Liver (tissue), 9 donors: ENCODE data around the gene ZNF805. TPM values are rescaled to one million over a fixed set of nuclear protein-coding genes. Genes with fewer than 3 reads are reported as not detected.
A peak's percentile ranks its signal among the peaks of the same experiment; 100 is the strongest.

Experiments
- DNase-seq: peaks from one replicate; pipeline ENCODE4 v3.0.0-alpha.2; 2017; ENCODE audit warnings: low spot score
- H3K27ac ChIP-seq, 2 donors: one replicate each; pipeline ENCODE4 v1.7.0; 2013; ENCODE audit warnings: inconsistent platforms in 2 of 2, low read length in 2 of 2, control low read depth in 1 of 2, low read depth in 1 of 2, mild to moderate bottlenecking in 1 of 2
- H3K27me3 ChIP-seq, 4 donors: one replicate each; pipeline versions ENCODE4 v1.6.1 to v1.7.0; 2013; ENCODE audit warnings: low read length in 3 of 4, inconsistent platforms in 1 of 4, mild to moderate bottlenecking in 1 of 4, moderate library complexity in 1 of 4; ENCODE audit not compliant: control insufficient read depth in 4 of 4, insufficient read depth in 4 of 4
- H3K36me3 ChIP-seq, 4 donors: one replicate each; pipeline versions ENCODE4 v1.6.1 to v1.7.0; 2013; ENCODE audit warnings: low read length in 3 of 4, mild to moderate bottlenecking in 3 of 4, low read depth in 1 of 4, moderate library complexity in 1 of 4; ENCODE audit not compliant: control insufficient read depth in 4 of 4, insufficient read depth in 3 of 4
- H3K4me1 ChIP-seq, 4 donors: one replicate each; pipeline versions ENCODE4 v1.6.1 to v1.7.0; 2013; ENCODE audit warnings: low read length in 3 of 4, mild to moderate bottlenecking in 3 of 4, moderate library complexity in 1 of 4; ENCODE audit not compliant: control insufficient read depth in 4 of 4, insufficient read depth in 4 of 4
- H3K4me3 ChIP-seq, 3 donors: one replicate each; pipeline versions ENCODE4 v1.6.1 to v1.7.0; 2013; ENCODE audit warnings: low read length in 3 of 3, control low read depth in 1 of 3, low read depth in 1 of 3, mild to moderate bottlenecking in 1 of 3
- H3K9ac ChIP-seq, 2 donors: one replicate each; pipeline ENCODE4 v1.7.0; 2013; ENCODE audit warnings: low read length in 2 of 2, mild to moderate bottlenecking in 2 of 2, moderate library complexity in 2 of 2, control low read depth in 1 of 2, low read depth in 1 of 2
- H3K9me3 ChIP-seq, 4 donors: one replicate each; pipeline versions ENCODE4 v1.6.1 to v1.7.0; 2013; ENCODE audit warnings: low read length in 3 of 4; ENCODE audit not compliant: control insufficient read depth in 4 of 4
- ATF3 ChIP-seq: IDR thresholded peaks from 2 replicates; pipeline ENCODE4 v1.6.1; 2016; ENCODE audit warnings: antibody characterized with exemption
- CTCF ChIP-seq: fragments of 150-350 bp; IDR thresholded peaks from 2 replicates; pipeline ENCODE4 v1.5.1; 2017; ENCODE audit warnings: improper control_type of control experiment, low read depth, low read length; ENCODE audit not compliant: missing input control
- EGR1 ChIP-seq, 2 donors: IDR thresholded peaks; 2 replicates each; pipeline ENCODE4 v1.6.1; 2016 to 2018; ENCODE audit warnings: antibody characterized with exemption in 2 of 2, low read depth in 2 of 2
- FOXA1 ChIP-seq: IDR thresholded peaks from 2 replicates; pipeline ENCODE4 v1.6.1; 2016; ENCODE audit warnings: antibody characterized with exemption
- FOXA2 ChIP-seq: IDR thresholded peaks from 2 replicates; pipeline ENCODE4 v1.6.1; 2016; ENCODE audit warnings: antibody characterized with exemption
- GABPA ChIP-seq, 2 donors: IDR thresholded peaks in 1 of 2; conservative IDR thresholded peaks in 1 of 2; 2 replicates each; pipeline ENCODE4 v1.6.1; 2016; ENCODE audit warnings: antibody characterized with exemption in 2 of 2, mild to moderate bottlenecking in 1 of 2, moderate library complexity in 1 of 2
- HNF4A ChIP-seq, 2 donors: conservative IDR thresholded peaks; 2 replicates each; pipeline ENCODE4 v1.6.1; 2016; ENCODE audit warnings: antibody characterized with exemption in 2 of 2, mild to moderate bottlenecking in 2 of 2
- HNF4G ChIP-seq: IDR thresholded peaks from 2 replicates; pipeline ENCODE4 v1.6.1; 2016; ENCODE audit warnings: antibody characterized with exemption
- JUND ChIP-seq, 2 donors: IDR thresholded peaks; 2 replicates each; pipeline ENCODE4 v1.6.1; 2016; ENCODE audit warnings: antibody characterized with exemption in 2 of 2
- MAX ChIP-seq: IDR thresholded peaks from 2 replicates; pipeline ENCODE4 v1.6.1; 2016; ENCODE audit warnings: antibody characterized with exemption
- NR2F2 ChIP-seq: IDR thresholded peaks from 2 replicates; pipeline ENCODE4 v1.6.1; 2016; ENCODE audit warnings: antibody characterized with exemption
- RAD21 ChIP-seq, 2 donors: IDR thresholded peaks; 2 replicates each; pipeline ENCODE4 v1.6.1; 2016; ENCODE audit warnings: antibody characterized with exemption in 2 of 2, mild to moderate bottlenecking in 2 of 2
- REST ChIP-seq: IDR thresholded peaks from 2 replicates; pipeline ENCODE4 v1.6.1; 2016; ENCODE audit warnings: antibody characterized with exemption, mild to moderate bottlenecking
- RXRA ChIP-seq, 2 donors: IDR thresholded peaks; 2 replicates each; pipeline ENCODE4 v1.6.1; 2017 to 2018; ENCODE audit warnings: antibody characterized with exemption in 2 of 2, mild to moderate bottlenecking in 1 of 2
- SP1 ChIP-seq: IDR thresholded peaks from 2 replicates; pipeline ENCODE4 v1.6.1; 2018; ENCODE audit warnings: antibody characterized with exemption, mild to moderate bottlenecking
- TAF1 ChIP-seq: conservative IDR thresholded peaks from 2 replicates; pipeline ENCODE4 v1.6.1; 2016; ENCODE audit warnings: antibody characterized with exemption, mild to moderate bottlenecking
- ZBTB33 ChIP-seq: IDR thresholded peaks from 2 replicates; pipeline ENCODE4 v1.6.1; 2016; ENCODE audit warnings: antibody characterized with exemption
- WGBS: extraction: QIAGEN DNeasy Blood & Tissue Kit; methylation state at CpG from one replicate; pipeline ENCODE4 v1.1.7; 2013; 5-methylcytosine and 5-hydroxymethylcytosine counted together
- polyA plus RNA-seq, 2 donors: library from polyadenylated mRNA; stranded (reverse) in 1 of 2; unstranded in 1 of 2; fragments of 200-250 nt in 1 of 2; fragments of >200 nt in 1 of 2; fragmentation: Nextera tagmentation in 1 of 2; extraction: Ambion mirVana in 1 of 2; gene quantifications; one replicate each; pipeline versions ENCODE4 v1.2.1 to v1.2.3, GENCODE V29; 2013 to 2015
- total RNA-seq, 2 donors: library from RNA; depleted of rRNA; stranded (reverse); fragments of >200 nt; gene quantifications; one replicate each; pipeline ENCODE4 v1.2.3, GENCODE V29; 2014
- donor health status: healthy.
- donor health status: healthy.
- donor health status: healthy.
- donor health status: healthy.
- donor health status: healthy.

ZNF805 gene
- total and polyA plus RNA-seq, 4 donors, result 0.75 to 13.9 (median 7.1) TPM

GRCh38 chr19:57280962-57281400, 40.5 kb downstream of the ZNF805 start:
- DNase-seq, result no peak
- H3K4me3 ChIP-seq, result peak overlapping the region; percentile 75 to 98 (median 85)
- peak overlapping the region; percentile 96 to 99 for H3K27ac ChIP-seq
- TF ChIP-seq CTCF, result no peak
- TF ChIP-seq FOXA2, result no peak
- TF ChIP-seq REST, result no peak
- no peak for TF ChIP-seq MAX
- TF ChIP-seq JUND (IDR thresholded peaks at IDR 0.05), result no peak
- TF ChIP-seq HNF4A (conservative IDR thresholded peaks at IDR 0.05), result no peak
- no peak for TF ChIP-seq EGR1 (IDR thresholded peaks at IDR 0.05; ENCODE audit: low read depth in 2 of 2)
- TF ChIP-seq ATF3, result no peak
- no peak for TF ChIP-seq SP1
- TF ChIP-seq NR2F2, result no peak
- TF ChIP-seq FOXA1, result no peak
- no peak for TF ChIP-seq RXRA (IDR thresholded peaks at IDR 0.05)
- TF ChIP-seq TAF1, result no peak
- H3K27me3 ChIP-seq, result no peaks in the 10 kb centered on the region
- H3K9me3 ChIP-seq, result no peaks in the 10 kb centered on the region
- peaks cover 2 to 21% (median 13%) of the 10 kb centered on the region in 4 donors for H3K4me1 ChIP-seq
- H3K36me3 ChIP-seq, result peaks cover 3 to 22% (median 17%) of the 10 kb centered on the region in 4 donors
- WGBS, result 5% methylated on average over 6 of the region's 6 CpGs
- H3K9ac ChIP-seq, result peak overlapping the region; percentile 93 to 94

- peaks cover 2 to 21% (median 13%) of the 10 kb centered on the region in 4 donors for H3K4me1 ChIP-seq
- H3K36me3 ChIP-seq, result peaks cover 7 to 32% (median 25%) of the 10 kb centered on the region in 4 donors
- no peak for TF ChIP-seq HNF4G
- no peak for TF ChIP-seq RAD21 (IDR thresholded peaks at IDR 0.05)
- no peak for TF ChIP-seq ZBTB33
- no peak for TF ChIP-seq GABPA (IDR thresholded peaks at IDR 0.05 in 1 of 2, conservative IDR thresholded peaks at IDR 0.05 in 1 of 2)
- TF ChIP-seq RXRA (IDR thresholded peaks at IDR 0.05), result no peak
- TF ChIP-seq MAX, result no peak
- TF ChIP-seq CTCF, result no peak
- TF ChIP-seq HNF4A (conservative IDR thresholded peaks at IDR 0.05), result no peak
- no peak for TF ChIP-seq SP1
- no peak for TF ChIP-seq JUND (IDR thresholded peaks at IDR 0.05)
- H3K9ac ChIP-seq, result no peak overlapping the region
- H3K9me3 ChIP-seq, result peaks cover 0 to 2% (median 0%) of the 10 kb centered on the region in 4 donors
- H3K27me3 ChIP-seq, result no peaks in the 10 kb centered on the region
- peak overlapping the region in 1 of 2 donors; percentile 29 for H3K27ac ChIP-seq
- no peak for DNase-seq
- 86% methylated on average over 5 of the region's 5 CpGs for WGBS
- H3K4me3 ChIP-seq, result peak overlapping the region in 2 of 3 donors; percentile 4 to 46
These were observed 41.7 kb downstream of the ZNF805 start for GRCh38 chr19:57282011-57282643.
